Activated naive CD8-positive, alpha-beta T cell treated with anti-CD3 and anti-CD28 coated beads, Interleukin-2, amount 10 ng/mL, durations not matched to agents 7 days and 5 days (primary cell): ENCODE measurements around the gene HTR1D. TPM values are rescaled to one million over a fixed set of nuclear protein-coding genes. Genes with fewer than 3 reads are reported as not detected.

Experiments
- ATAC-seq: fragments of 150-1000 bp; cut with Tn5 transposase; one replicate; pipeline ENCODE4 v1.10.0; 2021; ENCODE audit warnings: low read depth, moderate library complexity
- POLR2A ChIA-PET: fragments of 350-600 bp; sonication (Branson Sonifier 250); formaldehyde crosslinking; loops from one replicate; lab custom pipeline; 2021; ENCODE audit warnings: antibody characterized with exemption; lab: Charles Lee
- DNase-seq: peaks from one replicate; pipeline ENCODE4 v3.0.0; 2021
- H3K27ac Mint-ChIP-seq: one replicate; pipeline ENCODE4 v1.8.0; 2022; ENCODE audit warnings: mild to moderate bottlenecking, mixed read lengths
- H3K27me3 Mint-ChIP-seq: one replicate; pipeline ENCODE4 v1.8.0; 2022; ENCODE audit warnings: mild to moderate bottlenecking, moderate library complexity, mixed read lengths
- H3K36me3 Mint-ChIP-seq: one replicate; pipeline ENCODE4 v1.8.0; 2021; ENCODE audit warnings: mild to moderate bottlenecking, mixed read lengths
- H3K4me1 Mint-ChIP-seq: one replicate; pipeline ENCODE4 v1.8.0; 2021; ENCODE audit warnings: mixed read lengths
- H3K4me3 Mint-ChIP-seq: one replicate; pipeline ENCODE4 v1.8.0; 2022; ENCODE audit warnings: mild to moderate bottlenecking, moderate library complexity, mixed read lengths
- H3K9me3 Mint-ChIP-seq: one replicate; pipeline ENCODE4 v1.8.0; 2021; ENCODE audit warnings: mixed read lengths
- total RNA-seq, 2 experiments: library from RNA; stranded (reverse); gene quantifications; one replicate each; pipeline ENCODE4 v1.2.3, GENCODE V29; 2021

Gene HTR1D
- total RNA-seq, 2 experiments from 2014 or later = not detected

GRCh38 chr1:23188434-23188884, 28.8 kb downstream of the HTR1D start:
- ATAC-seq (no peak), DNase-seq (no peak)
- no peak overlapping the region for H3K4me3 Mint-ChIP-seq
- no peaks in the 10 kb centered on the region for H3K36me3 Mint-ChIP-seq
- no peaks in the 10 kb centered on the region for H3K9me3 Mint-ChIP-seq
- H3K27me3 Mint-ChIP-seq = peaks cover 17% of the 10 kb centered on the region
- H3K4me1 Mint-ChIP-seq = peaks cover 7% of the 10 kb centered on the region
- no peak overlapping the region for H3K27ac Mint-ChIP-seq
- POLR2A ChIA-PET = interaction anchor here (0.8 kb wide), 1 partner anchor 91 kb away, joined by 3 read pairs; no protein-coding TSS in a partner anchor

GRCh38 chr1:23187637-23188036, 29.7 kb downstream of the HTR1D start:
- POLR2A ChIA-PET = interaction anchor here (0.8 kb wide), 1 partner anchor 90 kb away, joined by 3 read pairs; no protein-coding TSS in a partner anchor
- DNase-seq (no peak), ATAC-seq (no peak)
- Mint-ChIP-seq H3K4me1 (peaks cover 7% of the 10 kb centered on the region), H3K27ac (no peak overlapping the region), H3K4me3 (no peak overlapping the region), H3K27me3 (peaks cover 10% of the 10 kb centered on the region), H3K36me3 (no peaks in the 10 kb centered on the region), H3K9me3 (no peaks in the 10 kb centered on the region)

- no peak overlapping the region for H3K4me3 Mint-ChIP-seq
- POLR2A ChIA-PET = interaction anchor here (0.5 to 2.1 kb wide), 3 partner anchors 85 to 159 kb away, joined by 3 to 13 read pairs (median 3); partner anchors contain the start of gene HNRNPR
- DNase-seq = no peak
- H3K27me3 Mint-ChIP-seq = peaks cover 18% of the 10 kb centered on the region
- H3K27ac Mint-ChIP-seq = no peak overlapping the region
- no peaks in the 10 kb centered on the region for H3K36me3 Mint-ChIP-seq
- H3K9me3 Mint-ChIP-seq = no peaks in the 10 kb centered on the region
- no peak for ATAC-seq
- H3K4me1 Mint-ChIP-seq = peaks cover 7% of the 10 kb centered on the region
Observed at GRCh38 chr1:23185381-23185780, 31.9 kb downstream of the HTR1D start.

- Mint-ChIP-seq H3K4me3 (peak overlapping the region; percentile 67), H3K27ac (no peak overlapping the region), H3K9me3 (no peaks in the 10 kb centered on the region), H3K4me1 (peaks cover 7% of the 10 kb centered on the region), H3K36me3 (no peaks in the 10 kb centered on the region), H3K27me3 (peaks cover 16% of the 10 kb centered on the region)
- POLR2A ChIA-PET = interaction anchor here (0.5 to 2.1 kb wide), 5 partner anchors 81 to 160 kb away, joined by 3 to 13 read pairs (median 5); partner anchors contain the start of gene HNRNPR
- ATAC-seq (peak; percentile 33), DNase-seq (peak; percentile 52)
Observed at GRCh38 chr1:23184212-23184934, 32.9 kb downstream of the HTR1D start.

GRCh38 chr1:23179862-23180261, 37.4 kb downstream of the HTR1D start:
- H3K36me3 Mint-ChIP-seq = no peaks in the 10 kb centered on the region
- no peak overlapping the region for H3K4me3 Mint-ChIP-seq
- H3K9me3 Mint-ChIP-seq = no peaks in the 10 kb centered on the region
- peaks cover 15% of the 10 kb centered on the region for H3K4me1 Mint-ChIP-seq
- peaks cover 42% of the 10 kb centered on the region for H3K27me3 Mint-ChIP-seq
- POLR2A ChIA-PET = interaction anchor here (0.7 to 0.8 kb wide), 2 partner anchors 12 to 131 kb away, joined by 3 read pairs; no protein-coding TSS in a partner anchor
- ATAC-seq = no peak
- H3K27ac Mint-ChIP-seq = no peak overlapping the region
- no peak for DNase-seq

- POLR2A ChIA-PET = interaction anchor here (1.4 kb wide), 1 partner anchor 79 kb away, joined by 3 read pairs; no protein-coding TSS in a partner anchor
- H3K27ac Mint-ChIP-seq = no peak overlapping the region
- H3K4me3 Mint-ChIP-seq = no peak overlapping the region
- no peak for ATAC-seq
- H3K27me3 Mint-ChIP-seq = peaks cover 37% of the 10 kb centered on the region
- DNase-seq = no peak
- peaks cover 2% of the 10 kb centered on the region for H3K36me3 Mint-ChIP-seq
- H3K9me3 Mint-ChIP-seq = peaks cover 1% of the 10 kb centered on the region
- H3K4me1 Mint-ChIP-seq = peaks cover 18% of the 10 kb centered on the region
Observed at GRCh38 chr1:23178950-23179349, 38.4 kb downstream of the HTR1D start.

- POLR2A ChIA-PET = interaction anchor here (0.7 to 1.4 kb wide), 3 partner anchors 10 to 79 kb away, joined by 3 read pairs; partner anchors contain the start of gene LUZP1
- Mint-ChIP-seq H3K4me1 (peaks cover 16% of the 10 kb centered on the region), H3K27me3 (peaks cover 33% of the 10 kb centered on the region), H3K9me3 (peaks cover 1% of the 10 kb centered on the region), H3K4me3 (no peak overlapping the region), H3K27ac (no peak overlapping the region), H3K36me3 (peaks cover 2% of the 10 kb centered on the region)
- ATAC-seq (no peak), DNase-seq (no peak)
Observed at GRCh38 chr1:23178414-23178813, 38.9 kb downstream of the HTR1D start.

GRCh38 chr1:23177438-23178380, 39.6 kb downstream of the HTR1D start:
- Mint-ChIP-seq H3K4me1 (peaks cover 16% of the 10 kb centered on the region), H3K27me3 (peaks cover 33% of the 10 kb centered on the region), H3K27ac (no peak overlapping the region), H3K36me3 (peaks cover 2% of the 10 kb centered on the region), H3K4me3 (peak overlapping the region; percentile 74), H3K9me3 (peaks cover 1% of the 10 kb centered on the region)
- peak; percentile 72 for ATAC-seq
- POLR2A ChIA-PET = interaction anchor here (0.7 to 1.4 kb wide), 3 partner anchors 9 to 79 kb away, joined by 3 read pairs; partner anchors contain the start of gene LUZP1
- peak; percentile 71 for DNase-seq

GRCh38 chr1:23177031-23177430, 40.3 kb downstream of the HTR1D start:
- Mint-ChIP-seq H3K4me1 (peaks cover 16% of the 10 kb centered on the region), H3K4me3 (peak overlapping the region; percentile 74), H3K36me3 (peaks cover 2% of the 10 kb centered on the region)

GRCh38 chr1:23174426-23175110, 42.7 kb downstream of the HTR1D start:
- POLR2A ChIA-PET = interaction anchor here (1.1 kb wide), 1 partner anchor 72 kb away, joined by 3 read pairs; no protein-coding TSS in a partner anchor
- DNase-seq (no peak), ATAC-seq (no peak)
- H3K27ac Mint-ChIP-seq = no peak overlapping the region
- H3K4me1 Mint-ChIP-seq = peaks cover 22% of the 10 kb centered on the region
- peaks cover 1% of the 10 kb centered on the region for H3K9me3 Mint-ChIP-seq
- peak overlapping the region; percentile 18 for H3K4me3 Mint-ChIP-seq
- H3K27me3 Mint-ChIP-seq = peaks cover 25% of the 10 kb centered on the region
- peaks cover 2% of the 10 kb centered on the region for H3K36me3 Mint-ChIP-seq

More at GRCh38 chr1:23177031-23177430, 40.3 kb downstream of the HTR1D start:
- no peak overlapping the region for H3K27ac Mint-ChIP-seq
- peaks cover 31% of the 10 kb centered on the region for H3K27me3 Mint-ChIP-seq
- ATAC-seq = no peak
- peaks cover 1% of the 10 kb centered on the region for H3K9me3 Mint-ChIP-seq
- no peak for DNase-seq
- POLR2A ChIA-PET = no interaction called here

- H3K4me3 Mint-ChIP-seq = no peak overlapping the region
- peaks cover 28% of the 10 kb centered on the region for H3K4me1 Mint-ChIP-seq
- ATAC-seq (no peak), DNase-seq (no peak)
- peaks cover 2% of the 10 kb centered on the region for H3K36me3 Mint-ChIP-seq
- peaks cover 11% of the 10 kb centered on the region for H3K27me3 Mint-ChIP-seq
- POLR2A ChIA-PET = no interaction called here
- peaks cover 1% of the 10 kb centered on the region for H3K9me3 Mint-ChIP-seq
- H3K27ac Mint-ChIP-seq = no peak overlapping the region
Observed at GRCh38 chr1:23171181-23171755, 46.0 kb downstream of the HTR1D start.

- Mint-ChIP-seq H3K9me3 (peaks cover 1% of the 10 kb centered on the region), H3K4me1 (peaks cover 28% of the 10 kb centered on the region), H3K27me3 (peaks cover 4% of the 10 kb centered on the region), H3K4me3 (peak overlapping the region; percentile 98), H3K27ac (no peak overlapping the region), H3K36me3 (peaks cover 4% of the 10 kb centered on the region)
- ATAC-seq = no peak
- POLR2A ChIA-PET = no interaction called here
- no peak for DNase-seq
Observed at GRCh38 chr1:23169727-23170335, 47.5 kb downstream of the HTR1D start.
